Spleen (tissue), 7 donors: Measurements from ENCODE around the gene KCTD10.

Experiments used
- POLR2AphosphoS5 ChIP-seq, 3 donors: sonication (generic); formaldehyde crosslinking; IDR thresholded peaks; one replicate each; pipeline ENCODE4 v1.5.1; 2017; ENCODE audit warnings: antibody characterized with exemption in 3 of 3
- TF ChIP-seq, protein P1 (sequence below), 11 experiments: fragments of 200-600 bp in 7 of 11; fragments of 450-650 bp in 4 of 11; sonication (generic) in 4 of 11; IDR thresholded peaks in 8 of 11; conservative IDR thresholded peaks in 3 of 11; 1 replicate in 7 of 11; 2 replicates in 4 of 11; pipeline versions ENCODE4 v1.4.0 to v1.8.0; 2016 to 2021; ENCODE audit warnings: antibody characterized with exemption in 11 of 11, inconsistent platforms in 4 of 11, mild to moderate bottlenecking in 1 of 11
- donor health status: DM: no; HTN: no; CAD: no; lungs with moderate emphysema.
- donor health status: DM: no; HTN: no; CAD: no.
- donor health status: DM: no; HTN: no; CAD: no.

DNA sequence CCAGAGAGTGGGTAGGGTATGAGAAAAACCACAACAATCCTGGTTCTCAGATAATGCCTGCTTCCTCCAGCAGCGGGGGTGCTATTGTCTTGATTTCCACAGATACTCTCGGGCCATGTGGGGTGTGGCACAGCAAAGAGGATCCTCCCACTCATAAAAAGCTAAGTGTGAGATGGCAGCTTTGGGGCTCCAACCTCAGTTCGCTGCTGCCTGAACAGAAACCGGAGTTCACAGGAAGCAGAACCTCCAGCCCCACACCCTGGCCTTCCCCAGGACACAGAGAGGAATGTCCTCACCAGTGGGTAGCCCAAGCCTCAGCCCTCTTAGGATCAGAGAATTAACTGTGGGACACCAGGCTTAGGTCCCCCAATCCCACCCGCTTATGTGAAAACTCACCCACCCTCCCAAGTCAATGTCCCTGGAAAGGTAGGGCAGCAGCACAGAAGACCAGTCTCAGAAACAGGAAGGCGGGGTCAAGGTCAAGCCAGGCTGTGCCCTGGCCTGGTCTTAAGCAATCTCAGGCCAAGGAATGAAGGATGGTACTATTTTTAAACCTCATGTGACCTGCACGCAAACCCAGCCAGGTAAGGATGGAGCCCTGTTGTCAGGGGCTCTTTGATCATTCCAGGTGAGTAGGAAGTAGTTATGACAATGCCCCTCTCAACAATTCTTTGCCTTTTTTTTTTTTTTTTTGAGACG is 9.0 kb downstream of the KCTD10 start:
- TF ChIP-seq POLR2AphosphoS5 (IDR thresholded peaks at IDR 0.05) = no peak
- TF ChIP-seq, protein P1, sequence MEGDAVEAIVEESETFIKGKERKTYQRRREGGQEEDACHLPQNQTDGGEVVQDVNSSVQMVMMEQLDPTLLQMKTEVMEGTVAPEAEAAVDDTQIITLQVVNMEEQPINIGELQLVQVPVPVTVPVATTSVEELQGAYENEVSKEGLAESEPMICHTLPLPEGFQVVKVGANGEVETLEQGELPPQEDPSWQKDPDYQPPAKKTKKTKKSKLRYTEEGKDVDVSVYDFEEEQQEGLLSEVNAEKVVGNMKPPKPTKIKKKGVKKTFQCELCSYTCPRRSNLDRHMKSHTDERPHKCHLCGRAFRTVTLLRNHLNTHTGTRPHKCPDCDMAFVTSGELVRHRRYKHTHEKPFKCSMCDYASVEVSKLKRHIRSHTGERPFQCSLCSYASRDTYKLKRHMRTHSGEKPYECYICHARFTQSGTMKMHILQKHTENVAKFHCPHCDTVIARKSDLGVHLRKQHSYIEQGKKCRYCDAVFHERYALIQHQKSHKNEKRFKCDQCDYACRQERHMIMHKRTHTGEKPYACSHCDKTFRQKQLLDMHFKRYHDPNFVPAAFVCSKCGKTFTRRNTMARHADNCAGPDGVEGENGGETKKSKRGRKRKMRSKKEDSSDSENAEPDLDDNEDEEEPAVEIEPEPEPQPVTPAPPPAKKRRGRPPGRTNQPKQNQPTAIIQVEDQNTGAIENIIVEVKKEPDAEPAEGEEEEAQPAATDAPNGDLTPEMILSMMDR (IDR thresholded peaks at IDR 0.05 in 8 of 11, conservative IDR thresholded peaks at IDR 0.05 in 3 of 11) = no peak
